IPS-15b (cell line): ENCODE results near the gene KRTAP22-2.

Source experiments
- H3K27me3 ChIP-seq: one replicate; pipeline ENCODE4 v1.6.1; 2013; ENCODE audit warnings: low read length; ENCODE audit not compliant: control insufficient read depth, insufficient read depth
- H3K36me3 ChIP-seq: one replicate; pipeline ENCODE4 v1.6.1; 2013; ENCODE audit warnings: low read length; ENCODE audit not compliant: control insufficient read depth, insufficient read depth
- H3K4me1 ChIP-seq: one replicate; pipeline ENCODE4 v1.6.1; 2013; ENCODE audit warnings: mild to moderate bottlenecking, low read length; ENCODE audit not compliant: control insufficient read depth, insufficient read depth
- H3K4me3 ChIP-seq: one replicate; pipeline ENCODE4 v1.5.1; 2013; ENCODE audit warnings: low read depth, low read length
- H3K9ac ChIP-seq: one replicate; pipeline ENCODE4 v1.6.1; 2013; ENCODE audit warnings: low read depth, mild to moderate bottlenecking, low read length
- H3K9me3 ChIP-seq: one replicate; pipeline ENCODE4 v1.6.1; 2013; ENCODE audit warnings: mild to moderate bottlenecking, low read length; ENCODE audit not compliant: control insufficient read depth, insufficient read depth

KRTAP22-2 gene

DNA sequence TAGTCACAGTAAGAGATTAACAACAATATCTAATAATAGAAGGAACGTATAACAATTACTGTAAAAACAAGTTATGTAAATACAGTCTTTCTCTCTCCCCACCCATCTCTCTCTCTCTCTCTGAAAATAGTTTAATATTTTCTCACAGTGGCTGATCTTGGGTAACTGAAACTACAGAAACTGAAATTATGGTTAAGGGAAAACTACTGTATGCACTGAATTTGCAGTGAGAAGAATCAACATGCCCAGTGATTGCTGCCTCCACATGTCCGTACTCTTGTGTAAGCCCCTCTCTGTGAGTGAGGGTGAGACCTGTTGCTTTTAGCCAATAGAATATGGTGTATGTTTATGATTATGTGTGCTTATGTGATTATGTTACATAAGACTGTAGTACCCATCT lies 21.9 kb upstream of the KRTAP22-2 start:
- Histone ChIP-seq H3K9me3 (no peaks in the 10 kb centered on the region), H3K4me3 (no peak overlapping the region), H3K9ac (no peak overlapping the region), H3K36me3 (no peaks in the 10 kb centered on the region), H3K4me1 (no peaks in the 10 kb centered on the region), H3K27me3 (no peaks in the 10 kb centered on the region)

DNA sequence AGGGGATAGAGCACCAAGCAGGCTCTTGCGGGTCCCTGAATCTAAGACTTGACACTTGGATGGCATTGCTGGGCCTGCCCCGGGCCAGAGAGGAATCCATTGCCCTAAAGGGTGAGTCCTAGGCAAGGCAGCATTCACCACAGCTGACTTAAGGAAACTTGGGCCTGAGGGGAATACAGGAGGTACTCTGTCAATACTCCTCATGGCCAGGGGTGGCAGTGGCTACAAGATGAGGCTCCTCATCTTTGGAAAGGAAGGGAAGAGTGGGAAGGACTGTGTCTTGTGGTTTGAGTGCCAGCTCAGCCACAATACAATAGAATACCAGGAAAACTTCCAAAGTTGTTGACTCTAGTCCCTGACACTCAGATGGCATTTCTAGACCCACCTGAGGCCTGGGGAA lies 15.8 kb upstream of the KRTAP22-2 start:
- Histone ChIP-seq H3K4me1 (no peaks in the 10 kb centered on the region), H3K9me3 (no peaks in the 10 kb centered on the region), H3K36me3 (no peaks in the 10 kb centered on the region), H3K4me3 (no peak overlapping the region), H3K9ac (no peak overlapping the region), H3K27me3 (no peaks in the 10 kb centered on the region)

- H3K9me3 ChIP-seq = no peaks in the 10 kb centered on the region
- no peaks in the 10 kb centered on the region for H3K27me3 ChIP-seq
- no peak within 1 kb of the TSS for H3K9ac ChIP-seq
- no peaks in the 10 kb centered on the region for H3K36me3 ChIP-seq
- no peak within 1 kb of the TSS for H3K4me3 ChIP-seq
- H3K4me1 ChIP-seq = no peaks in the 10 kb centered on the region
Measured at GRCh38 chr21:30600787-30601186, 10.6 kb upstream of the KRTAP22-2 start, which contains the start of gene KRTAP22-1. Gene KRTAP22-1 (plus strand): TSS chr21:30601087.

DNA sequence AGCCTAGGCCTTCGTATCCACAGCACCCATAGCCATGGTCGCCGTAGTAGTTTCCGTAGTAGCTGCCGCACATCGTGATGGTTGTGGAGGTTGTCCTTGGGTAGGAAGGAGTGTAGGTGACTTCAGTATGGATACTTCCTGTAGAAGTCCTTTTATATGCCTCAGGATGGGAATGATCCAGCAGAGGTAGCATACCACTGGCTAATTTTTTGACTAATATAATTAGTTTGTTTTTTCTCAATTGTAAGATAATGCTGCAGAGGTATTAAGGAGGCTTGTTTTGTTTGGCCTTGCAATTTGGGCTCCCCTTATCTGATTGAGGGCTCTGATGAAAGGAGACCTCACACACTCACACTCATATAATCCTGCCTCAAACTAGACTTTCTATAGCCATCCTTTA lies 8.6 kb upstream of the KRTAP22-2 start, which contains the start of gene KRTAP6-2:
KRTAP6-2 (minus strand) TSS at position 101 of the 400 bp plus-strand sequence; CDS start at position 73, 28 bp downstream.
- no peak within 1 kb of the TSS for H3K9ac ChIP-seq
- no peaks in the 10 kb centered on the region for H3K36me3 ChIP-seq
- H3K4me3 ChIP-seq = no peak within 1 kb of the TSS
- H3K27me3 ChIP-seq = no peaks in the 10 kb centered on the region
- H3K4me1 ChIP-seq = no peaks in the 10 kb centered on the region
- no peaks in the 10 kb centered on the region for H3K9me3 ChIP-seq

DNA sequence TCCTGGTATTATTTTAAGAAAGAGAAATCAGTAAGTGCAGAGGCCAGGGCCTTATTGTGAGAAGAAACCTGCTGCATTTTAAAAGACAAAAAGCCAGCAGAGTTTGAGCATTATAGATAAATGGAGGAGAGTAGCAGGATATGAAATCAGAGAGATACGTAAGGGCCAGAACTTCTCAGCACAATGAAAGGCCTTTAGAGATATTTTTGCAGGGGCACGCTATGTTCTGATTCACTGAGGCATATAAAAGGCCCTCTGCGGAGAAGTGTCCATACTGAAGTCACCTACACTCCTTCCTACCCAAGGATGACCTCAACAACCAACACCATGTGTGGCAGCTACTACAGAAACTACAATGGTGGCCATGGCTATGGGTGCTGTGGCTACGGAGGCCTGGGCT lies 1.9 kb upstream of the KRTAP22-2 start, which contains the start of gene KRTAP6-3:
KRTAP6-3 (plus strand) TSS at position 301 of the 400 bp plus-strand sequence; CDS start at position 307, 6 bp downstream.
- H3K4me1 ChIP-seq = no peaks in the 10 kb centered on the region

DNA sequence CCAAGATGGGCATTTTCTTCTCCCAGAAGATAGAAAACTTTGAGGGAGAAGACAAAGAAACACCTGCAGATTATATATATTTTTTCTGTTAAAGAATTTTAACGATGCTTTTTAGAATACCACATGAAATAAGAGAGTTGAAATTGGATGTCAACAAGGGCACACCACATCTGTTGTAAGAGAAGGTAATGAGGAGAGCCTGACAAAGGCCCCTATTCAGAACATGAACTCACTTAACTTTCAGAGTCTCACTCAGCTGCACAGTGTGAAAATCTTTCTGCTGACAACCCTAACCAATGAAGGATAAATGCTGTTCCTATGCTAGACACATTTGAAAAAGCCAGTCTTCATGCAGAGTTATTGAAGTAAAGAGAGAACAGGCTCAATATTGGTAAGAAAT lies 7.3 kb downstream of the KRTAP22-2 start:
- Histone ChIP-seq H3K9ac (no peak overlapping the region), H3K36me3 (no peaks in the 10 kb centered on the region), H3K4me3 (no peak overlapping the region), H3K27me3 (no peaks in the 10 kb centered on the region), H3K9me3 (no peaks in the 10 kb centered on the region), H3K4me1 (no peaks in the 10 kb centered on the region)

More for the DNA sequence above, 1.9 kb upstream of the KRTAP22-2 start, which contains the start of gene KRTAP6-3:
- Histone ChIP-seq H3K9me3 (no peaks in the 10 kb centered on the region), H3K9ac (no peak within 1 kb of the TSS), H3K36me3 (no peaks in the 10 kb centered on the region), H3K27me3 (no peaks in the 10 kb centered on the region), H3K4me3 (no peak within 1 kb of the TSS)

- Histone ChIP-seq H3K4me3 (no peak overlapping the region), H3K27me3 (no peaks in the 10 kb centered on the region), H3K9ac (no peak overlapping the region), H3K4me1 (no peaks in the 10 kb centered on the region), H3K36me3 (no peaks in the 10 kb centered on the region), H3K9me3 (no peaks in the 10 kb centered on the region)
Measured at GRCh38 chr21:30580132-30580531, 10.1 kb downstream of the KRTAP22-2 start.

- Histone ChIP-seq H3K4me3 (no peak overlapping the region), H3K36me3 (no peaks in the 10 kb centered on the region), H3K4me1 (no peaks in the 10 kb centered on the region), H3K9ac (no peak overlapping the region), H3K27me3 (no peaks in the 10 kb centered on the region), H3K9me3 (no peaks in the 10 kb centered on the region)
Measured at GRCh38 chr21:30579346-30579745, 10.9 kb downstream of the KRTAP22-2 start.

- no peaks in the 10 kb centered on the region for H3K27me3 ChIP-seq
- no peaks in the 10 kb centered on the region for H3K9me3 ChIP-seq
- no peak overlapping the region for H3K9ac ChIP-seq
- no peaks in the 10 kb centered on the region for H3K36me3 ChIP-seq
- no peaks in the 10 kb centered on the region for H3K4me1 ChIP-seq
- no peak overlapping the region for H3K4me3 ChIP-seq
Measured at GRCh38 chr21:30577766-30578165, 12.4 kb downstream of the KRTAP22-2 start.

GRCh38 chr21:30567617-30568016 lies 22.6 kb downstream of the KRTAP22-2 start:
- H3K9me3 ChIP-seq = no peaks in the 10 kb centered on the region
- no peaks in the 10 kb centered on the region for H3K27me3 ChIP-seq

GRCh38 chr21:30563630-30564029 lies 26.6 kb downstream of the KRTAP22-2 start:
- no peaks in the 10 kb centered on the region for H3K36me3 ChIP-seq
- H3K4me3 ChIP-seq = no peak overlapping the region
- no peaks in the 10 kb centered on the region for H3K9me3 ChIP-seq
- no peak overlapping the region for H3K9ac ChIP-seq
- H3K27me3 ChIP-seq = no peaks in the 10 kb centered on the region
- H3K4me1 ChIP-seq = no peaks in the 10 kb centered on the region

More at GRCh38 chr21:30567617-30568016, 22.6 kb downstream of the KRTAP22-2 start:
- H3K36me3 ChIP-seq = no peaks in the 10 kb centered on the region
- H3K4me3 ChIP-seq = no peak overlapping the region
- H3K4me1 ChIP-seq = no peaks in the 10 kb centered on the region
- H3K9ac ChIP-seq = no peak overlapping the region

- H3K4me3 ChIP-seq = no peak overlapping the region
- no peak overlapping the region for H3K9ac ChIP-seq
- H3K4me1 ChIP-seq = no peaks in the 10 kb centered on the region
- H3K9me3 ChIP-seq = no peaks in the 10 kb centered on the region
- no peaks in the 10 kb centered on the region for H3K36me3 ChIP-seq
- H3K27me3 ChIP-seq = no peaks in the 10 kb centered on the region
Measured at GRCh38 chr21:30563072-30563471, 27.1 kb downstream of the KRTAP22-2 start.
